Cardiac fibroblast (primary cell): ENCODE measurements around the gene RAD51D.
"Not testable (repeated sequence)": the region's sequence is repeated elsewhere in the genome, so short reads cannot be mapped to it uniquely, and the experiment has no call there.

ENCODE experiments used
- DNase-seq, 2 donors: peaks; one replicate each; pipeline versions ENCODE4 v3.0.0 to v3.0.0-alpha.2; 2010; ENCODE audit warnings: low read depth in 2 of 2
- H3K4me3 ChIP-seq, 2 donors: replicated peaks in 1 of 2; 1 replicate in 1 of 2; 2 replicates in 1 of 2; pipeline ENCODE4 v1.5.1; 2011; ENCODE audit warnings: low read depth in 2 of 2, low read length in 2 of 2, mild to moderate bottlenecking in 2 of 2, moderate library complexity in 1 of 2
- CTCF ChIP-seq: IDR thresholded peaks from one replicate; pipeline ENCODE4 v1.5.1; 2011; ENCODE audit warnings: low read depth, mild to moderate bottlenecking, low read length, inconsistent platforms

Gene RAD51D

GRCh38 chr17:35116845-35117244 is 2.8 kb downstream of the RAD51D start:
- DNase-seq = no peak
- no peak overlapping the region for H3K4me3 ChIP-seq
- no peak for TF ChIP-seq CTCF

GRCh38 chr17:35110791-35111190 is 8.9 kb downstream of the RAD51D start:
- DNase-seq, H3K4me3 ChIP-seq: not testable (repeated sequence)

- no peak for DNase-seq
These were observed 14.7 kb downstream of the RAD51D start for GRCh38 chr17:35104844-35105450.

GRCh38 chr17:35103271-35103670 is 16.4 kb downstream of the RAD51D start:
- no peak for DNase-seq
- no peak overlapping the region for H3K4me3 ChIP-seq
- no peak for TF ChIP-seq CTCF

More at GRCh38 chr17:35104844-35105450, 14.7 kb downstream of the RAD51D start:
- no peak for TF ChIP-seq CTCF
- no peak overlapping the region for H3K4me3 ChIP-seq

GRCh38 chr17:35101725-35102124 is 17.9 kb downstream of the RAD51D start:
- no peak for TF ChIP-seq CTCF
- H3K4me3 ChIP-seq = no peak overlapping the region
- DNase-seq = no peak

GRCh38 chr17:35101036-35101435 is 18.6 kb downstream of the RAD51D start:
- no peak for TF ChIP-seq CTCF
- no peak overlapping the region for H3K4me3 ChIP-seq

GRCh38 chr17:35099908-35100307 is 19.8 kb downstream of the RAD51D start:
- no peak for DNase-seq
- no peak overlapping the region for H3K4me3 ChIP-seq
- TF ChIP-seq CTCF = no peak

More at GRCh38 chr17:35101036-35101435, 18.6 kb downstream of the RAD51D start:
- DNase-seq = no peak
